ENCODE data around the gene INAFM1. TPM values are rescaled to one million over a fixed set of nuclear protein-coding genes. Genes with fewer than 3 reads are reported as not detected.
"Not testable (repeated sequence)": the region's sequence is repeated elsewhere in the genome, so short reads cannot be mapped to it uniquely, and the experiment has no call there.

The INAFM1 gene
- total and polyA plus RNA-seq, 3 donors from 2014 or later = 9.0 to 29.5 (median 20.8) TPM

GRCh38 chr19:47272448-47273312, 2.0 kb upstream of the INAFM1 start:
- peak; percentile 37 for DNase-seq
- Histone ChIP-seq H3K4me1 (peaks cover 24% of the 10 kb centered on the region), H3K27me3 (no peaks in the 10 kb centered on the region), H3K27ac (peak overlapping the region; percentile 94 to 98), H3K36me3 (ENCODE audit: low read depth, missing control alignments) (no peaks in the 10 kb centered on the region), H3K4me3 (peak overlapping the region; percentile 71 to 86), H3K9me3 (no peaks in the 10 kb centered on the region)
- 26 to 37% methylated on average over 25 to 42 of the region's 42 CpGs for WGBS, 2 donors
- intact Hi-C loops (cut with DNase I; ENCODE audit: low total_unique reads) = no loop called here
- TF ChIP-seq POLR2A (IDR thresholded peaks at IDR 0.05) = no peak
- no peak for TF ChIP-seq CTCF (IDR thresholded peaks at IDR 0.05)

GRCh38 chr19:47273313-47274070, 1.2 kb upstream of the INAFM1 start:
- WGBS, 2 donors = 0 to 1% methylated on average over 6 to 42 of the region's 54 CpGs
- H3K27ac ChIP-seq = peak overlapping the region; percentile 94 to 98
- H3K36me3 ChIP-seq (ENCODE audit: low read depth, missing control alignments) = no peaks in the 10 kb centered on the region
- H3K4me1 ChIP-seq = peaks cover 24% of the 10 kb centered on the region
- H3K27me3 ChIP-seq = no peaks in the 10 kb centered on the region
- H3K9me3 ChIP-seq = no peaks in the 10 kb centered on the region
- H3K4me3 ChIP-seq = peak overlapping the region; percentile 71 to 86
- TF ChIP-seq CTCF (IDR thresholded peaks at IDR 0.05) = no peak
- TF ChIP-seq POLR2A (IDR thresholded peaks at IDR 0.05) = peak; percentile 56
- intact Hi-C loops (cut with DNase I; ENCODE audit: low total_unique reads) = no loop called here
- DNase-seq = peak; percentile 94

- Histone ChIP-seq H3K4me3 (peak overlapping the region; percentile 71 to 86), H3K27me3 (no peaks in the 10 kb centered on the region), H3K9me3 (no peaks in the 10 kb centered on the region), H3K36me3 (ENCODE audit: low read depth, missing control alignments) (no peaks in the 10 kb centered on the region), H3K27ac (peak overlapping the region; percentile 65 to 84), H3K4me1 (peaks cover 24% of the 10 kb centered on the region)
- intact Hi-C loops (cut with DNase I; ENCODE audit: low total_unique reads) = no loop called here
- 3 to 6% methylated on average over 8 to 77 of the region's 82 CpGs for WGBS, 2 donors
- TF ChIP-seq CTCF (IDR thresholded peaks at IDR 0.05) = no peak
- TF ChIP-seq POLR2A (IDR thresholded peaks at IDR 0.05) = no peak
- peak; percentile 35 for DNase-seq
Observed at GRCh38 chr19:47274891-47275761, 441 bp downstream of the INAFM1 start.

DNA sequence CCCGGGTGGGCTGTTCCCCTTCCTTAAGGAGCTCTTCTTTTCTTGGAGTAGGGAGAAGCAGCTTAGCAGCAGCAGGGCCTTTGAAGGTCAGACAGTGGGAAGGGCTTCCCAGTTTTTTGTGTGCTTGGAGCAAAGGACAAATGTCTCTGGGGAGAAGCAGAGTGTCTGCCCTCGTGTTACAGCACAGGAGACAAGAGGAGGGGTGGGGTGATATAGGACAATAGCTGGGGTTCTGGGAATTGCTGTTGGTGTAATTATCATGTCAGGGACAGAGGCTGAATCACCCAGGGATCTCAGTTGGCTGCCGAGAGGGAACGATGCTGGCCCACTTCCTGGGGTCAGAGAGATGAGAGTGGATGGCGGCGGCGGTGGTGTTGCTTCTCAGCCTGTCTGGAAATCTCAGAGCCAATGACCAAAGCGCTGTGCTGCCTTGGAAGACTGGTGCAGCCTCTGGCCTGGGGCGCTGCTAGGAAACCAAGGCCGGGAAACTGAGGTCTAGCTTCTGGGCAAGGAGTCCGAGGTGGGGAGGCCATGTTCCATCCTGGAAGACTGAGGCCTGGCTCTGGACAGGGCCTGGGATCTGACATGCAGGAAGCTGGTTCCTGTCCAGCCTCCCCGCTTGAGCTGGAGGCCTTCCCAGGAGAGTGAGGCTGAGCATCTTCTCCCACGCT, 1.2 kb downstream of the INAFM1 start:
- Histone ChIP-seq H3K27me3 (no peaks in the 10 kb centered on the region), H3K4me3 (peak overlapping the region in 1 of 2 donors; percentile 86), H3K27ac (peak overlapping the region; percentile 65 to 84), H3K9me3 (no peaks in the 10 kb centered on the region), H3K36me3 (ENCODE audit: low read depth, missing control alignments) (no peaks in the 10 kb centered on the region), H3K4me1 (peaks cover 24% of the 10 kb centered on the region)
- WGBS, 2 donors = 7 to 26% methylated on average over 10 to 12 of the region's 13 CpGs
- DNase-seq = peak; percentile 66
- no peak for TF ChIP-seq CTCF (IDR thresholded peaks at IDR 0.05)
- no peak for TF ChIP-seq POLR2A (IDR thresholded peaks at IDR 0.05)
- intact Hi-C loops (cut with DNase I; ENCODE audit: low total_unique reads) = no loop called here

- H3K36me3 ChIP-seq (ENCODE audit: low read depth, missing control alignments); DNase-seq; H3K9me3 ChIP-seq; H3K27me3 ChIP-seq; intact Hi-C loops (cut with DNase I; ENCODE audit: low total_unique reads); H3K4me3 ChIP-seq: not testable (repeated sequence)
- Histone ChIP-seq H3K27ac (peak overlapping the region in 1 of 2 donors; percentile 84), H3K4me1 (peaks cover 24% of the 10 kb centered on the region)
- 57 to 63% methylated on average over 3 of the region's 3 CpGs for WGBS, 2 donors
Observed at GRCh38 chr19:47276513-47276912, 1.8 kb downstream of the INAFM1 start.

All from testis (tissue), 3 donors.